OCI-LY3 (cell line): ENCODE results near the gene SCIN.
A peak's percentile ranks its signal among the peaks of the same experiment; 100 is the strongest.

Experiments
- H2AFZ ChIP-seq: fragments of 200-600, 300-600 bp; shearing (Covaris generic); 2 replicates; pipeline ENCODE4 v1.6.0; 2014; ENCODE audit warnings: antibody characterized with exemption, low read depth, low read length
- H3K27ac ChIP-seq: fragments of 200-600, 300-600 bp; sonication (generic); 2 replicates; pipeline ENCODE4 v1.5.1; 2014; ENCODE audit warnings: mild to moderate bottlenecking, low read length, moderate library complexity, mixed read lengths
- H3K27me3 ChIP-seq: fragments of 200-600, 300-600 bp; sonication (generic); 2 replicates; pipeline ENCODE4 v1.6.1; 2014; ENCODE audit warnings: low read depth, low read length, mixed read lengths
- H3K36me3 ChIP-seq: fragments of 200-600, 300-600 bp; sonication (generic); replicated peaks from 2 replicates; pipeline ENCODE3; 2014; ENCODE audit warnings: low read depth, low read length, mixed read lengths
- H3K4me1 ChIP-seq: fragments of 300-600, 200-600 bp; sonication (generic); 2 replicates; pipeline ENCODE4 v1.6.1; 2014; ENCODE audit warnings: low read length, mixed read lengths
- H3K4me2 ChIP-seq: fragments of 200-600, 300-600 bp; sonication (generic); 2 replicates; pipeline ENCODE4 v1.6.1; 2014; ENCODE audit warnings: low read length, mixed read lengths
- H3K4me3 ChIP-seq: fragments of 300-600, 200-600 bp; sonication (generic); 2 replicates; pipeline ENCODE4 v1.5.1; 2014; ENCODE audit warnings: antibody characterized with exemption, mild to moderate bottlenecking, low read length, moderate library complexity
- H3K79me2 ChIP-seq: fragments of 300-600, 200-600 bp; shearing (Covaris generic); 2 replicates; pipeline ENCODE4 v1.6.1; 2014; ENCODE audit warnings: mild to moderate bottlenecking, low read length, mixed read lengths
- H3K9ac ChIP-seq: fragments of 300-600, 200-600 bp; shearing (Covaris generic); 2 replicates; pipeline ENCODE4 v1.6.0; 2014; ENCODE audit warnings: mild to moderate bottlenecking, low read length, moderate library complexity
- H3K9me3 ChIP-seq: fragments of 200-600, 300-600 bp; shearing (Covaris generic); 2 replicates; pipeline ENCODE4 v1.6.1; 2014; ENCODE audit warnings: low read length, mixed read lengths; ENCODE audit not compliant: insufficient read depth
- H4K20me1 ChIP-seq: fragments of 200-600, 300-600 bp; sonication (generic); 2 replicates; pipeline ENCODE4 v1.6.1; 2016; ENCODE audit warnings: low read length, mixed read lengths; ENCODE audit not compliant: insufficient read depth
- EZH2phosphoT487 ChIP-seq: fragments of 200-600 bp; shearing (Covaris generic); IDR thresholded peaks from 2 replicates; pipeline ENCODE4 v1.6.1; 2018; ENCODE audit warnings: antibody characterized with exemption, mixed run types, low read depth
- TF ChIP-seq, protein P1 (sequence below): fragments of 200-600, 300-600 bp; sonication (generic); IDR thresholded peaks from 2 replicates; pipeline ENCODE4 v1.5.1; 2014; ENCODE audit warnings: antibody characterized with exemption, low read length, low read depth

Gene SCIN

GRCh38 chr7:12638851-12639456 lies 68.4 kb downstream of the SCIN start:
- Histone ChIP-seq H3K9ac (no peak overlapping the region), H3K9me3 (no peaks in the 10 kb centered on the region), H3K4me3 (peak overlapping the region; percentile 75), H4K20me1 (no peaks in the 10 kb centered on the region), H3K4me1 (peaks cover 26% of the 10 kb centered on the region), H3K36me3 (no peaks in the 10 kb centered on the region), H3K79me2 (no peaks in the 10 kb centered on the region), H2AFZ (no peak overlapping the region), H3K27me3 (no peaks in the 10 kb centered on the region), H3K27ac (no peak overlapping the region), H3K4me2 (peak overlapping the region; percentile 92)
- no peak for TF ChIP-seq EZH2phosphoT487
- TF ChIP-seq, protein P1, sequence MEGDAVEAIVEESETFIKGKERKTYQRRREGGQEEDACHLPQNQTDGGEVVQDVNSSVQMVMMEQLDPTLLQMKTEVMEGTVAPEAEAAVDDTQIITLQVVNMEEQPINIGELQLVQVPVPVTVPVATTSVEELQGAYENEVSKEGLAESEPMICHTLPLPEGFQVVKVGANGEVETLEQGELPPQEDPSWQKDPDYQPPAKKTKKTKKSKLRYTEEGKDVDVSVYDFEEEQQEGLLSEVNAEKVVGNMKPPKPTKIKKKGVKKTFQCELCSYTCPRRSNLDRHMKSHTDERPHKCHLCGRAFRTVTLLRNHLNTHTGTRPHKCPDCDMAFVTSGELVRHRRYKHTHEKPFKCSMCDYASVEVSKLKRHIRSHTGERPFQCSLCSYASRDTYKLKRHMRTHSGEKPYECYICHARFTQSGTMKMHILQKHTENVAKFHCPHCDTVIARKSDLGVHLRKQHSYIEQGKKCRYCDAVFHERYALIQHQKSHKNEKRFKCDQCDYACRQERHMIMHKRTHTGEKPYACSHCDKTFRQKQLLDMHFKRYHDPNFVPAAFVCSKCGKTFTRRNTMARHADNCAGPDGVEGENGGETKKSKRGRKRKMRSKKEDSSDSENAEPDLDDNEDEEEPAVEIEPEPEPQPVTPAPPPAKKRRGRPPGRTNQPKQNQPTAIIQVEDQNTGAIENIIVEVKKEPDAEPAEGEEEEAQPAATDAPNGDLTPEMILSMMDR = peak; percentile 52

GRCh38 chr7:12640299-12641096 lies 70.0 kb downstream of the SCIN start:
- Histone ChIP-seq H3K4me3 (no peak overlapping the region), H3K79me2 (no peaks in the 10 kb centered on the region), H3K4me1 (peaks cover 30% of the 10 kb centered on the region), H3K4me2 (no peak overlapping the region), H3K27ac (no peak overlapping the region), H3K9me3 (no peaks in the 10 kb centered on the region), H3K9ac (no peak overlapping the region), H3K27me3 (no peaks in the 10 kb centered on the region), H4K20me1 (no peaks in the 10 kb centered on the region), H2AFZ (no peak overlapping the region), H3K36me3 (no peaks in the 10 kb centered on the region)
- TF ChIP-seq, protein P1 = no peak
- TF ChIP-seq EZH2phosphoT487 = no peak

DNA sequence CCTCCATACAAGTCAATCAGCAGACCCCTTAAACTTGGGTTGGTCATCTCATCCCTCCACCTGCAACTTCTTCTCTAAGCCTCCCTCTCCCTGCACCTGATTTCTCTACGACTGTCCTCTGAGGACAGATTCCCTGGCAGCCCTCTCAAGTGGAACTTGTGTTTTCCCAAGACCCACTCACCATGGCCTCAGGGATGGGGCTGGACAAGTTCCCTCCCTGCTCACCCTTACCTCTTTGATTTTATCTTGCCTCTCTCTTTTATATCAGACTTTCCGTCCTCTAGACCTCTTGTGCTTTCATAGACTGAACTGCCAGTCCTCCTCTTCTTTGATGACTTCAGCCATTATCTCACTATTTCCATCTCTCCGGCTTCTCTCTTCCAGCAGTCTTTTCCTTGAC lies 70.7 kb downstream of the SCIN start:
- Histone ChIP-seq H3K4me1 (peaks cover 24% of the 10 kb centered on the region), H3K79me2 (no peaks in the 10 kb centered on the region), H3K9me3 (no peaks in the 10 kb centered on the region), H3K9ac (no peak overlapping the region), H3K4me3 (no peak overlapping the region), H4K20me1 (no peaks in the 10 kb centered on the region), H3K27ac (no peak overlapping the region), H2AFZ (no peak overlapping the region), H3K4me2 (no peak overlapping the region), H3K27me3 (no peaks in the 10 kb centered on the region), H3K36me3 (no peaks in the 10 kb centered on the region)
- TF ChIP-seq, protein P1 = no peak
- TF ChIP-seq EZH2phosphoT487 = no peak

DNA sequence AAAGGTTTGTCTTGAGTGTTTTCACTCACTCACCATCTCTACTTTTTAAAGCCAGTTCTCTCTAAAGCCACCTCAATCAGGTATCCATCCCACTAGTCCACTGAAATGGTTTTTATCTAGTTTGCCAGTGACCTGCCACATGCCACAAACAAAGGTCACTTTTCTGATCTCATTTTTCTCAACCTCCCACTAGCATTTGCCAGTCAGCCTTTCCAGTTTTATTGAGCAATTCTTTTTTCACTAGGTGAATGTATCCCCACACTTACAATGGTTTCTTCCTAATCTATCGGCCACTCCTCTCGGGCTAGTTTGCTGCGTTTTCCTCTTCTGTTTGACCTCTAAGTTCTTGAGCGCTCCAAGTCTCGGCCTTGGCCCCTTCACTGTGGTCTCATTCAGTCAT lies 72.0 kb downstream of the SCIN start:
- Histone ChIP-seq H2AFZ (no peak overlapping the region), H3K4me1 (peaks cover 23% of the 10 kb centered on the region), H3K9ac (no peak overlapping the region), H3K27ac (no peak overlapping the region), H3K79me2 (no peaks in the 10 kb centered on the region), H3K4me3 (no peak overlapping the region), H3K4me2 (no peak overlapping the region), H3K36me3 (no peaks in the 10 kb centered on the region), H3K9me3 (no peaks in the 10 kb centered on the region), H4K20me1 (no peaks in the 10 kb centered on the region), H3K27me3 (no peaks in the 10 kb centered on the region)
- no peak for TF ChIP-seq EZH2phosphoT487
- TF ChIP-seq, protein P1 = no peak
